GM21619 (cell line): ENCODE data around the gene SIGLEC15.
"Not testable (repeated sequence)": the region's sequence is repeated elsewhere in the genome, so short reads cannot be mapped to it uniquely, and the experiment has no call there.

Experiments used
- ATAC-seq: cut with Tn5 transposase; IDR thresholded peaks from one replicate; pipeline ENCODE4 v1.9.1; 2021; ENCODE audit not compliant: unreplicated experiment

The SIGLEC15 gene, protein sequence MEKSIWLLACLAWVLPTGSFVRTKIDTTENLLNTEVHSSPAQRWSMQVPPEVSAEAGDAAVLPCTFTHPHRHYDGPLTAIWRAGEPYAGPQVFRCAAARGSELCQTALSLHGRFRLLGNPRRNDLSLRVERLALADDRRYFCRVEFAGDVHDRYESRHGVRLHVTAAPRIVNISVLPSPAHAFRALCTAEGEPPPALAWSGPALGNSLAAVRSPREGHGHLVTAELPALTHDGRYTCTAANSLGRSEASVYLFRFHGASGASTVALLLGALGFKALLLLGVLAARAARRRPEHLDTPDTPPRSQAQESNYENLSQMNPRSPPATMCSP

DNA sequence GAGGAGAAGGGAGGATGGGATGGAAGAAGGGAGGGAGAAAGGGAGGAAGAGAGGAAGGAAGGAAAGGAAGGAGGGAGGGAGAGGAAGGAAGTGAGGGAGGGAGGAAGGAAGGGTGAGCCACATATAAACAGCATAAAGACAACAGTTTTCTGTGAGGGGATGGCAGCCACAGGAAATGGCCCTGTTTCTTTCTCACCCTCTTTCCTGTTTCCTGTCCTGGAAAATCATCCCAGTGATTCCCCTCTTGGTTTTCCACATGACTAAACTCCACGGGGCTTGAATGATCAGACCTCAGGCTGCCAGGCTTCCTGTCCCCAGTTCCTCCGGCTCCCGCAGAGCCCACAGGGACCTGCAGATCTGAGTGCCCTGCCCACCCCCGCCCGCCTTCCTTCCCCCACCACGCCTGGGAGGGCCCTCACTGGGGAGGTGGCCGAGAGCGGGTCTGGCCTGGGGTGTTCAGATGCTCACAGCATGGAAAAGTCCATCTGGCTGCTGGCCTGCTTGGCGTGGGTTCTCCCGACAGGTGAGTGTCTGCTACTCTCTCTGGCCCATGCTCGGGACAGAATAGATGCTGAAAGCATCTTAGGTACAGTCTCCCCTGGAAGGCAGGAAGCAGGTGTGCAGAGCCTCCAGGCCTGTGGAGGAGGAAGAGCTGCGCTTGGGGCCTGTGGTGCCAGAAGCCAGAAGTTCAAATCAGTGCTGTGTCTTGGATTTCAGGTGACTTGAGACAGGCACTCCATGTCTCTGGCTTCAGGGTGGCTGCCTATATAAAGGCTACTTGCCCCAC lies at the start of gene SIGLEC15:
Gene SIGLEC15 (plus strand): TSS at position 418 of the 787 bp plus-strand sequence. CDS start 54 bp downstream, at position 472.
- no peak for ATAC-seq

DNA sequence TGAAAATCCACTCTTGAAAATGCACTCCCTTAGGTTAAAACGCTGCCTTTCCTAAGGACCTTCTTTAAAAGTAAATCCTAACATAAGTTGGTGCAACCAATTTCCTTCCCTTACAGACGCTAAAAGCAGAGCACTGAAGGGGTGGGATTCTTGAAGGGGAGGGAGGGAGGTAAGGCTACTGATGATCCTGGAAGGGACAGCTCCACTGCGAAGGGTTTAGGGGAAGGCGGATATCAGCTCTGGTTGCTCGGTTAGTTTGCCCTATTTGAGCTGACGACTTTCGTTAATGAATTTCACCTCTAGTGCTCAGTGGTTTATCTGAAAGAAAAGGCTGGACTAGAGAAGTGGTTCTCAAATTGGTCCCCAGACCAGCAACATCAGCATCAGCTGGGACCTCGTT lies 49.7 kb upstream of the SIGLEC15 start:
- no peak for ATAC-seq

DNA sequence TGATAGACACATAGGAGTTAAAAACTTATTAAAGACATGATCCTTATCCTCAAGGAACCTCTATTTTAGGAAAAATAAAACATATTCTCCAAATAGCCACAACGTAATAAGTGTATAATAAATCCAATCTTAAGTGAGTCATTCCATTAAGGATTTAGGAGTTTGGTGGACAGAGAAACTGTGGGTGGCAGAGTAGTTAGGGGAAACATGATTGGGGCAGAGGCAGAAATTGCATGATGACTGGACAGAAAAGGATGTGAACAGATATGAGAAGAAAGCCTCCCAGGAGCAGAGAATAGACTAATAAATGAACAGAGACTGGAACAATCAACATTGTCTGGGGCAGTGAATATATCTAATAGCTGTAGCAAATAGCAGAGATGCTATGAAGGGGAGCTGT lies 48.1 kb upstream of the SIGLEC15 start:
- ATAC-seq = no peak

DNA sequence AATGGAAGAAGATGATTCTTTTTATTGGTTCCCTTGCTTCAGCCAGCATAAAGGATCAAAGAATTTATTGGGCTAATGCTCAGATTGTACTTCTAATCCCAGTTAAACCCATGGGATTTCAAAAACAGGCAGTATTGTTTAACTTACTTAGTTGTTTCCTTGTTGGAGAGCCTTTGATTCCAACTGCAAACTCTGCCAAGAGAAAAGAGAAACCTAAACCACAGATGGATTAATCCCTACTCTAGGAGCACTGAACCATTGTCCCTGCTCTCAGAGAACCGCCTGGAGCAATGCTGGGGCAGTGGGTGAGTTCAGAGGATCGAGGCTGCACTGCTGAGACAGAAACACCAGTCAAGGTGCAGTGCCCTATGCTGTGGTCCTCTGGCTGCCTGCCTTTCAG lies 44.9 kb upstream of the SIGLEC15 start:
- ATAC-seq = no peak

DNA sequence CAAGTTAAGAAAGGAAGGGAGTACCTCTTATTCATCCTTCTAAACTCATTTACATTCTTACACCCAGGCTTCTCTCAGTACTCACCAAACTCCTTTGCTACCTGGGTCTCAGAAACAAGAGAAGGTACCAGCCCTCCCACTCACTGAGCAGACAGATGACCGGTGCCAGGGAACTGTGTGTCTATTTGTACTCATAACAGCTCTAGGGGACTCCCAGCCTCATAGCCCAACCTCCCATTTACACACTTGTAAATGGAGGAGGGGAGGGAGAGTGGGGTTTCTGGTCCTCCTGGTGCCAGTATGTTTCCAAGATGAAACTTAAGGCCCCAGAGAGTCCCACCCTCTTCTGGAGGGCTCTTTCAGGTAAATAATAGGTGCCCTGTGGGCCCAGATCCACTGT lies 42.8 kb upstream of the SIGLEC15 start:
- no peak for ATAC-seq

DNA sequence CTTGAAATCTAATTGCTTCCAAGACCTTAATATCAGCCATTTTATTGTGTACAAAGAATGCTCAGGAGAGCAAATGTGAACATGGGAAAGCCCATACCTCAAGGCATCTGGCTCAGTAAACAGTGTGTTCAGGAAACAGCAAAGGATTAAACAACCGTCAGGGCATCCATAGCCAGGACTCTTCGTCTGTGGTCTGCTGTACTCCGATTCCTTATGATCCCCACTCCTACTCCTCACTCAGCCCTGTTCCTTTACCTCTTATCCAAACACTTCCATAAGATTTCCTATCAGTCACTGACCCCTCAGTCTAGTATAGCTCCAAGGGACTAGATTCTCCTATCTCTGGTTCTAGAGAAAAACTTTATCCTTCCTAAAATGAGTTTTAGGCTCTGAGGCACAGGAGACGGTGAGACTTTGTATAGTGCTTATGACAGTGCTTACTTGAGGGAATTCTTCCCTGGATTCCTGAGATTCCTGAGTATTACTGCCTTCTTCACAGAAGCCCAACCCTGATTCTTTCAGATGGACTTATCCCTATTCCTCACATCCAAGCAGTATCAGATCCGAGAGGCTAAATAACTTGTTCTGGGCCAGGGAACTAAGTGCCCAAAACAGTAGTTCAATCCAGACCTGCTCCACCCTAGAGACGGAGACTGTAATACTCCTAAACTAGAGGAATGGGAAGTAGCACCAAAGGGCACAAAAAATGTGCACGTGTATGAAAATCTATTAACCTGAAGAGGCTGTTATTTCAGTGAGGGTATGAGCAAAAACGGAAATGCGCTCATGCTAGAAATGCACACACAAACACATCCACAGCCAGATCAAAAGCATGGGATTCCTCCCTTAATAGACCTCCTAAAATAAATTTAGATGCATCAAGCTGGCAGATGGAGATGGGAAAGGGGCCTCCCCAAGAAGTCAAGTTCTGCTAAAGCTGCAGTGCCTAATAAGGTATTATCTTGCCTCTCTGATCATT lies 42.1 kb upstream of the SIGLEC15 start:
- no peak for ATAC-seq

DNA sequence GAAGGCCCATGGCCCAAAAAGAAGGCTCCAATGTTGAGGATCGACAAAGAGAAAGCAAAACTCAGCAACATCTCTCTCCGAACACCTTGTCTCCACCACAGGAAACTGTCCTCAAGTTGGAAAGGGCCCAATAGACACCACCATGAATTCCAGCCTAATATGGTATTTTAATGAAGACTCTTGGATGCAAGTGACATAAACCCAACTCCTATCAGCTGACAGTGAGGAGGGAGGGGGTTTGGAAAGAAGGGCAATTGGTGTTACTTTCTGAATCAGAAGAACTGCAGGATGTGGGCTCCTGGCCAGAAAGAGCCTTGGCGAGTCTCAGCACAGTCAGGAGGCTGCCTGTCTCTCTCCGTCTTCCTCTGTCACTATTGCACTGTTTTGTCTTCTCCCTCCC lies 40.3 kb upstream of the SIGLEC15 start:
- peak; percentile 48 for ATAC-seq

DNA sequence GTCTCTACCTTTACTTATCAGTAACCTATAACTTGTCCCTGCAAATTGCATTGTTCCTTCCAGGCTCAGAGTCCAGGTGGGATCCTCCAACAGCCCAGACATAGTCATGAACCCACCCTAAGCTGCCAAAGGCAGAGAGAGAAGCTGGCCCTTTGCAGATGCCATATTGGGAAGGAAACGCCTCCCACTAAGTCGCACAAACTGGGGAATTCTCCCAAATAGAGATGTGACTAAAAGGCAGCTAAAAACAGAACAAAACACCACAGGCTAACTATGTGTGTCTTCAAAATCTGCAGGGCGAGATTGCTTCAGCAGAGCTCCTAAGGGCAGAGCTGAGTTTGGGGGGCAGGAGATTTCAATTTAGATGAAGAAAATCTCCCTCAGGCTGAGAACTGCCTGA lies 38.5 kb upstream of the SIGLEC15 start:
- no peak for ATAC-seq

DNA sequence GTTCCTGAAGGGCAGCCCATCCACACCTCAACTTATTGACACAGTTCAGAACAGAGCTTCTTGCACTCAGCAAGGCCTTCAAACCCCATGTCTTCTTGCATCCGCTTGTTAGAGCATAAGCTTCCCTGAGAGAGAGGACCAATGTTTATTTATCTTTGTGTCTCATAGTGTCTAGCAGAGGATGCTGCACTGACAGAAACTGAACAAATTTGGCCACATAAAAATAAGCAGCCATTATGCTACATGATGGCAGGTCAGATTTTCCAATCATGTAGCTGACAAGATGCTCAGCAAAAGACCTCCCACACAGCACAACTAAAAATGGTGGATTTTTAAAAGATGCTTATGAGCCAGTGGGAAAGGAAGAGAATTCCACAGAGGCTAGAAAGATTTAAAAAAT lies 38.1 kb upstream of the SIGLEC15 start:
- ATAC-seq = no peak

DNA sequence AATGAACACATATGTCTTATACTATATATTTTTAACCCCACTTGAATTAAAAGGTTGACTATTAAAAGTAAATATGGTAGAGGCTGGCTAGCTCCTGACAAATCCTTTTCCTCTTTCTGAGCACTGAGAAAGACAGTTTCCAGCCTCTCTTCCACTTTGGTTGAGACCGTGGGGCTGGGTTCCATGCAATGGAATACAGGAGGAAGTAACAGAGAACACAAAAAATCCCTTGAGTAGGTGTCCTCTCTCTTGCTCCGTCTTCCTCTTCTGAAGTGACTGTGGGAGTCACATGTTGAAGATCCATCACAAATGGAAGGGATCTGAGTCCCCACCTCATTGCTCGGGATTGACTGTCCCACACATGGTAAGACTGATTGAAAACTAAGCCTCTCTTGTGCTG lies 36.6 kb upstream of the SIGLEC15 start:
- ATAC-seq = no peak

DNA sequence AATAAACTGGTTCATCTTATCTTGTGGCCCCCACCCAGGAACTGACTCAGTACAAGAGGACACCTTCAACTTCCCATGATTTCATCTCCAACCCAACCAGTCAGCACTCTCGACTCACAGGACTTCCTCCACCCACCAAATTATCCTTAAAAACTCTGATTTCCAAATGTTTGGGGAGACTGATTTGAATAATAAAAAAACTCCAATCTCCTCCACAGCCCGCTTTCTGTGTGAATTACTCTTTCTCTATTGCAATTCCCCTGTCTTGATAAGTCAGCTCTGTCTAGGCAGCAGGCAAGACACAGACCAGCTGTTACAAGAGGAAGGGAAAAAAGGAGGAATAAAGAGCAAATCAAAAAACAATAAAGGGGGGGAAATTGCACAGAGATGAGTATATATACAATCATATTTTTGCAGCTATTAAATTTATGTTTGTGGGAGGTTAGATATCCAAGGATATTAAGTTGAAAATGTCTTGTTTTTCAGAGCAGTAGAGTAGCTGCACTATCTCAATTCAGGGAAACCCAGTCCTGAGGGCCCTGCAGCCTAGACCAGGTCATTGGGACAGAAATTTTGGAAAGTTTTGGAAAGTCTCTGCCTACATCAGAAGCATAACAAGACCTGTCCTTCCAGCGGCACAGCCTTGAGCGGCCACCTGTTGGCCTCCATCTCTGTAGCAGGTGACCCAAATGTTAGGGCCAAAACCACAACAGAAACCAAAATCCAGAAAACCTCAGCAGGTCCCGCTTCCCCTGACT lies 32.8 kb upstream of the SIGLEC15 start:
- ATAC-seq = no peak

DNA sequence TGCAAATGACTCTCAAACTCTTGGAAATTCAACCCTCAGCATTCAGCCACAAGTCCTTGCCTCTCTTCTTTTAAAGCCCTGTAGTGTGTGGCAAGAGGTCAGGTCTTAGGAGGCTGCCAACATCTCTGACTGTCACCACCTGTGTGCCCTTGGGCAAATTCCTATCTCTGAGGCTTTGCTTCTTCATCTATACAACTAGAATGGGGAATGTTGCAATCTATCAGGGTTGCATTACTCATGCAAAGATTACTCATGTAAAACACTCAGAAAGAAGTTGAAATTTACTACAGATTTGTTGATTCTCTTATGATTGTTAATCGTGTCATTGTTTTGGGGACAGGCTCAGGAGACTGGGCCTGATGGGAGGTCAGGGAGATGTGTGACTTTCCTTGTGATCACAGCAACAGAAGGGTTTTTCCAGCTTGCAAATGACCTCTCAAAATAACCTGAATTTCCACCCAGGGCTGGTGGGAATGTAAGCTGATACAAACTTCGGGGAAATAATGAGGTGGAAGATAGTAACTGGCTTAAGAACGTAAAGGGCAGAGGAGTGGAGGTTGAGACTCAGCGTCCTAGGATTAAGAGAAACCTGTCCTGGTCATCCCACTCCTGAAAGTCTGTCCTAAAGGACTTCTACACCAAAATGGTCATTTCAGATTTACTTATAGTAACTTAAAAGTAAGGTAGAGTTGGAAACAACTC lies 32.1 kb upstream of the SIGLEC15 start:
- no peak for ATAC-seq

DNA sequence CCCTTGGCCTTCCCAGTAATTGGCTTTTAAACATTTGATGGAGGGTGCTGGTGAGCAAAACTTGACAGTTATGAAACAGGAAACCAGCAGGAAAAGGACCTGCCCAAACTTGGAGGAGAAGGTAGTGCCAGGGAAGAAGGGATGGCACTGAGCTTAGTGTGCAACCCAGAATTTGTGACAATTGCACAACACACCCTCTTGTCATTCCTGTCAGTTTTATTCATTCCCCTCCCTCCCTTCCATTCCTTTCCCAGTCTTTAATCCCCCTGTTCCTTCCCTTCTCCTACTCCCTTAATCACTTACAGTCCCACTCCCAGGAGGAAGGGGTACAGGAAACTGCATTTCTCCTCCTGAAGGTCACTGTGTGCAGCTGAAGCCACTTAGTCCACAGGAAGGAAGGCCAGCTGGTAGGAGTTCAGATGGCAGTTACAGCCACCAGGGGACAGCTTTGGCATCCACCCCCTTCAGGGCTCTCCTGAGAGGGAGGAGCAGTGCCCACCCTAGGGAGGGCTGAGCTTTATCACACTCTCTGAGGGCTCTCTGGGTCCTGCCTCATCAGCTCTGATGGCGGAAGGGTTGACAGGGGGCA lies 24.0 kb upstream of the SIGLEC15 start:
- no peak for ATAC-seq

DNA sequence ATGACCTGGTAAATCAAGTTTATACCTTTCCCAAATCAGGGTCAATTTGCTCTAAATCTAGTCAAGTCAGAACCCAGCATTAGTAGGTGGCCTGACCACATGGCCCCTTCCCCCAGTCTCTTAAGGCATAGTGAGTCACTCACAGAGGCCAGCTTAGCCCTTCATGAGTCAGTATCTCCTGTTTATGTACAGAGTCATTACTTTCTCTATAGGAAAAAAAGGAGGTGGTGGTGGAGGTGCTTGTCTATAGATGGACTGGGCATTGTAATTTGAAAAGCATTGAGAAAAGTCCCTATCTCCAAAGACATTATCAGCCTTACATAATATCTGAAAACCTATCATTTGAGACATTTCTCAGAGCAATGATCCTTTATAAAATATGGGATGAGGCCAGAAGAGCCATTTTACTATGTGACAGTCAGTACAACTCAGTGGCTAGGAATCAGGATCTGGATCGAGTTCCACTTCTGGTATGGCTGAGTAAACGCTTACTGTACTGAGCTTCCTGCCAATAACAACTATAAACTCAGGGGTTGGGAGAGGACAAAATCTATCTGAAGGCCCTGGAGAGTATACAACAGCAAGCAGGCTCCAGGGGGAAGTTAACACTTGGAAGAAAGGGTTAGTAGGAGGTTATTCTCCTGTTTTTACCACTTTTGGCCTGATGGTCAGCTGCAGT lies 22.5 kb upstream of the SIGLEC15 start:
- no peak for ATAC-seq

DNA sequence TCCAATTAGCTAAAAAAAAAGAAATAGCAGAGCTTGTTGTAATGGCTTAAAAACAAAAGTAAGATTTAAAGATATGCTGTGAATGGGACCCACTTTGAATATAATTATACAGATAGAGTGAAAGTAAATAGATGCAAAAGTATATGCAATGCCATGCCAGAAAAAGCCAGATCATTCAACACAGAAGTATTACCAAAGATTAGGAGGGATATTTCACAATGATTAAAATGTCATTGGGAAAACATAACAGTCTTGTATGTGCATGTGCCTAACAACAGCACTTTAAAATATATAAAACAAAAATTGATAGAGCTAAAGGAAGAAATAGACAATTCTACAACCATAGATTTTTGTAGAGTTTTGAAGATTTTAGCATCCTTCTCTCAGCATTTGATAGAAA lies 19.9 kb upstream of the SIGLEC15 start:
- ATAC-seq = no peak

DNA sequence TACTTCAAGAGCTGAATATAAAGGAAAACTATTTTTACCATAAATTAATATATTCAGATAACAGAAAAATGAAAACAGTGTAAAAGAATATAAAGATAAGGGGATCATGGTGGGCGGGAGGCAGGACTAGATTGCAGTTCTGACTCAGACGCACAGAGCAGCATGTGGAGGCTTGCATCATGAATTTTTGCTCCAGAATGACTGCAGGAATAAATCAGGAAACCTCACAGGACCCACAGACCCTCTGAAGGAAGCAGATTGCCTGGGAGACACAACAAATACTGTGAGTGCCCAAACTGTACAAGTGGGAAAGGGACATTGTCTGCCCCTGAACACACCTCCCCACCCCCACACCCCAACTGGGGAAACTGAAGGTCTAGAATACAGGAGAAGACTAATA lies 19.2 kb upstream of the SIGLEC15 start:
- ATAC-seq = no peak

DNA sequence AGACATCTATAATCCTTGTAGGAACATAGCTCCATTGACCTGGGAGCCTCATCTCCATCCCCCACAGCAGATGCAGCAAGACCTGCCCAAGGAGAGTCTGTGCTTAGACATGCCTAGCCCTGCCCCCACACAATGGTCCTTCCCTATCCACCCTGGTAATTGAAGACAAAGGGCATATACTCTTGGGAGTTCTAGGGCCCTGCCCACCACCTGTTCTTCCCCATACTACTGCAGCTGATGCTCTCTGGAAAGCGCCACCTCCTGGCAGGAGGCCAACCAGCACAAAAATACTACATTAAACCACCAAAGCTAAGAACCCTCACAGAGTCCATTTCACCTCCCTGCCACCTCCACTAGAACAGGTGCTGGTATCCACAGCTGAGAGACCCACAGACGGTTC lies 18.3 kb upstream of the SIGLEC15 start:
- not testable (repeated sequence) for ATAC-seq

DNA sequence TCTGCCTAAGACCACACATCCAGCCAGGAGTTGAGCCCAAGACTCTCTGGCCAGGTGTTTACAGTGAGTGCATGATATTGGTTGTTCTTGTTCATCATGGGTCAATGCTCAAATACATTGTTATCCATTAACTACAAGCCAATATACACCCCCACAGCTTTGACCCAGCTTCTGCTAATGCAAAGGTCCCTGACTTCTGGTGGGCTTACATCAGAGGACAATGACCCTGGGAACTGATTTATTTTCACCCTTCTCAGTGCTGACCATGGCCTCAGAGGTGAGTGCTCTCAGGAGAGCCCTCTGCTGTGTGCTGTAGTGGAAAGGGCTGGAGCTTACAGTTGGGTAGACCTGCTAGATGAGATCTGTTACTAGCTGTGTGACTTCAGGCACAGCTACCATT lies 10.7 kb upstream of the SIGLEC15 start:
- not testable (repeated sequence) for ATAC-seq

DNA sequence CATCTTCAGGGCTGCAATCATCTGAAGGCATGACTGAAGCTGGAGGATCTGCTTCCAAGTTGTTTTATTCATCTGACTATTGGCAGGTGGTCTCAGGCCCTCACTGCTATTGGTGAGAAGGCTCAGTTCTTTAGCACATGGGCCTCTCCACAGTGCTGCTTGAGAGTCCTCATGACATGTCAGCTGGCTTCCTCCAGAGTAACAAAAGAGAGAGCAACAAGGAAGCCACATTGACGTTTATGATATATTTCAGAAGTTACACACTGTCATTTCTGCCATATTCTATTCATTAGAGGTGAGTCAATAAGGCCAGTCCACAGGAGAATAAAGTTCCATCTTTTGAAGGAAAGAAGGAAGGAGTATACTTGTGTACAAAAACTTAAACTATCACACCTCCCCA lies 7.9 kb upstream of the SIGLEC15 start:
- no peak for ATAC-seq
